ENCODE results near the gene HDC. TPM values are rescaled to one million over a fixed set of nuclear protein-coding genes. Genes with fewer than 3 reads are reported as not detected.

Gene HDC, protein sequence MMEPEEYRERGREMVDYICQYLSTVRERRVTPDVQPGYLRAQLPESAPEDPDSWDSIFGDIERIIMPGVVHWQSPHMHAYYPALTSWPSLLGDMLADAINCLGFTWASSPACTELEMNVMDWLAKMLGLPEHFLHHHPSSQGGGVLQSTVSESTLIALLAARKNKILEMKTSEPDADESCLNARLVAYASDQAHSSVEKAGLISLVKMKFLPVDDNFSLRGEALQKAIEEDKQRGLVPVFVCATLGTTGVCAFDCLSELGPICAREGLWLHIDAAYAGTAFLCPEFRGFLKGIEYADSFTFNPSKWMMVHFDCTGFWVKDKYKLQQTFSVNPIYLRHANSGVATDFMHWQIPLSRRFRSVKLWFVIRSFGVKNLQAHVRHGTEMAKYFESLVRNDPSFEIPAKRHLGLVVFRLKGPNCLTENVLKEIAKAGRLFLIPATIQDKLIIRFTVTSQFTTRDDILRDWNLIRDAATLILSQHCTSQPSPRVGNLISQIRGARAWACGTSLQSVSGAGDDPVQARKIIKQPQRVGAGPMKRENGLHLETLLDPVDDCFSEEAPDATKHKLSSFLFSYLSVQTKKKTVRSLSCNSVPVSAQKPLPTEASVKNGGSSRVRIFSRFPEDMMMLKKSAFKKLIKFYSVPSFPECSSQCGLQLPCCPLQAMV
- not detected in 2 replicates for total RNA-seq (2014; rRNA removed; shearing (Covaris generic))

DNA sequence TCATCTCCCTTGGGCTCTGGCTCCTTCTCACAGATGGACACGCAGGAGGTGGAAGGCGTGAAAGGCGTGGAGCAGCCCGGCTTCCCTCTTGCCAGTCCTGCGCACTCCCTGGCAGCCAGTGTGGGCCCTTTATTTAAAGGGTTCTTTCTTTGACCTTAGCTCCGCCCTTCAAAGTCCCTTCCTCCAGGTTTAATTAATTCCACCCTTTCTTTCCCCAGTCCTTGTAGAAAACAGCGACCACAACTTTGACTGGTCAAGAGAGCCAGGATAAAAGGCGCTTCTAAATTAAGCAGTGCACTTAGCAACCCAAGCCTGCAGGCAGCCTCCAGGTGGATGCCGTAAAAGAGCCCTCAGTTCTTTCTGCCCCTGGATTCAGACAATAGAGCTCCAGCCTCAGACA lies at the start of gene HDC:
HDC (minus strand) TSS at position 107 of the 400 bp plus-strand sequence; CDS start at position 4, 103 bp downstream.
- peak; percentile 11 for DNase-seq (ENCODE audit: low read depth)

DNA sequence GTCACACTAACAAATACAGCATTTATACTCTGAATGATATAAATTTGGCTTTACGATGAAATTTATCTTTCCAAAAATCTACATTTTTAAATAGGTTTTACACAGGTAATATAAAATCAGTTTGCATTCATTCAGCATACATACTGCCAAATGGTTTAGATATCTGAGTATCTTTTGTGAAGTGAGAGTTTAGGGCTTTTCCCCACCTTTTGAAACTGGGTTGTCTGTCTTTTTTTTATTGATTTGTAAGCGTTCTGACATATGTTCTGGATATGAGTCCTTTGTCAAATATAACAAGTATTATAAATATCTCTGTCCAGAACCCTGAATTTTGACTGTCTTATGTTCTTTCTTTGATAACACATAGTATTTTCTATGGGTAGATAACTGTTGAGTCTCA lies 47.1 kb upstream of the HDC start:
- no peak for DNase-seq (ENCODE audit: low read depth)

DNA sequence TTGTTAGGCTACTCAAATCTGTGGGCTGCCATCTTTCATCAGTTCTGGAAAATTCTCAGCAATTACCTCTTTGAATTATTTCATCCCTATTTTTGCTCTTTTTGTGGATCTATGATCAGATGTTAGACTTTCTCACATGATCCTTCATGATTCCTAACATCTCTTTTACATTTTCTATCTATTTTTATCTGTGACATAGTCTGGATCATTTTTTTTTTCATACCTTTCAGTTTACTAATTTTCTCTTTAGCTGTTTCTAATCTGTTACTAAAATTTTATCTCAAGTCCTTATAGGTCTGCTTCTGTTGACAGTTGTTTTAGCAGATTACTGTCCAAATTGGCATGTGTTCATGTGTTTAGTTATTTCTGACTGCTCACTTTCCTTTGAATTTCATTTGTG lies 42.3 kb upstream of the HDC start:
- no peak for DNase-seq (ENCODE audit: low read depth)

GRCh38 chr15:50304836-50305235 lies 39.3 kb upstream of the HDC start:
- no peak for DNase-seq (ENCODE audit: low read depth)

DNA sequence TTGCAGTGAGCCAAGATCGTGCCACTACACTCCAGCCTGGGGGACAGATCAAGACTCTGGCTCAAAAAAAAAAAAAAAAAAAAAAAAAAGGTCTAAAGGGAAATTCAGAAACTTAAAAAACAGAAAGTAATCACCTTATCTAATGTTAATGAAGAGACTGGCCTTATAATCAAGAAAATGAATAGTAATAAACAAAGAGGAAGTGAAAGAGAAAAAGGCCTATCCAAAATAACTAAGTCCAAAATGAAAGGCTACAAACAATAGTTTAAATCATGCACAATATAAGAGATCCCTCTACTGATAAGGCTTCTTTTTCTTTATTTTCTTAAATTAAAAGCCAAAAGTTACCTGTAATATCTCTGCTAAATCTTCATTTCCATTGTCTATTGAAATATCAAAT lies 37.1 kb upstream of the HDC start:
- no peak for DNase-seq (ENCODE audit: low read depth)

DNA sequence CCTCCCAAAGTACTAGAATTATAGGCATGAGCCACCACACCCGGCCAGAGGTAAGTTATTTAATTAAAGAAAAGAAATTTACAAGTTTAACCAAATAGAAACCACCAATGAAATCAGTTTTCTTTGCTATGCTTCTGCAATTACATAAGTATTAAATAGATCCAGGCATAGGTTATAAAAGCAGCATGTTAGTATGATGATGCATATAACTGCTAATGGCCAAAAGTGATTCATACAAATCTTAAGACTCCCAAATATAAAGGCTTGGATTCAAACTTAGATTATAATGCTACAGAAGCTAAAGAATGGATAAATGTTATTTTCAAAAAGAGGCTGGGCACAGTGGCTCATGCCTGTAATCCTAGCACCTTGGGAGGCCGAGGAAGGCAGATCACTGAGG lies 32.8 kb upstream of the HDC start:
- no peak for DNase-seq (ENCODE audit: low read depth)

GRCh38 chr15:50295966-50296365 lies 30.4 kb upstream of the HDC start:
- no peak for DNase-seq (ENCODE audit: low read depth)

GRCh38 chr15:50289749-50290148 lies 24.2 kb upstream of the HDC start:
- no peak for DNase-seq (ENCODE audit: low read depth)

DNA sequence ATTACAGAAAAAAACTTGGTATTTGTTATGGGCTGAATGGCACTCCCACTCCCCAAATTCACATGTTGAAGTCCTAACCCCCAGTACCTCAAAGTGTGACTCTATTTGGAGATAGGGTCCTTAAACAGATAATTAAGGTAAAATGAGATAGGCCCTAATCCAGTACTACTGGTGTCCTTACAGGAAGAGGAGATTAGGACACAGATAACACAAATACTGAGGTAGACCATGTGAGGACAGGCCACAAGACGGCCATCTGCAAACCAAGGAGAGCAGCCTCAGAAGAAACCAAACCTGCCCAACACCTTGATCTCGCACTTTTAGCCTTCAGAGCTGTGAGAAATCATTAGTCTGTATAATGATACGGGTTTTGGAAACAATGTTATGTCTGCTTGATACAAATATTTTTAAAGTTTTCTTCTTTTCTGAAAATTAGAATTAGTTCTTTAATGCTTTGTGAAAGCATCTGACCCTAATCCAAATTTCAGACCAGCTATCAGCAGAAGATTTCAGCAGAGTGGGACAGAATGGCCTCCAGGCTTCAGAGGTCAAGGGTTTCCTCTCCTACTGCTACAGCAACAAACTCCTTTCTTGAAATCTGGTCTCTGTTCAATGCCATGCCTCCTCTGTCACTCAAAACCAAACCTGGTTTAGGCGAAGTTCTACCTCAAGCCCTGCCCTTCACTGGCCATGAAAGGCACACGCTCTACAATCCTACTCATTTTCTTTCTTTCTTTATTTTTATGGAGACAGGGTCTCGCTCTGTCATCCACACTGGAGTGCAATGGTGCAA lies 22.0 kb upstream of the HDC start:
- DNase-seq (ENCODE audit: low read depth) = no peak

DNA sequence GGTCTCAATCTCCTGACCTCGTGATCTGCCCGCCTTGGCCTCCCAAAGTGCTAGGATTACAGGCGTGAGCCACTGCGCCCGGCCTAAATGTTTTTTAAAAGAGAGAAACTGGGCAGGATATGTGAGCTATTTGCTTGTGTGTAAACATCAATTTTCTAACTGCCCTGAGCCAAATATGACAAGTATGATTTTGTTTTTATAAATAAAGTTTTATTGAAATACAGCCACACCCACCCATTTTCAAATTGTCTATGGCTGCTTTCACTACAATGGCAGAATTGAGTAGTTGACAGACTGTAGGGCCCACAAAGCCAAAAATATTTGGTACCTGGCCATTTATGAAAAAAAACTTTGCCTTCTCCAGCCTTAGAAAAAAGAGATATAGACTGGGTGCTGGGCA lies 15.9 kb upstream of the HDC start:
- DNase-seq (ENCODE audit: low read depth) = no peak

DNA sequence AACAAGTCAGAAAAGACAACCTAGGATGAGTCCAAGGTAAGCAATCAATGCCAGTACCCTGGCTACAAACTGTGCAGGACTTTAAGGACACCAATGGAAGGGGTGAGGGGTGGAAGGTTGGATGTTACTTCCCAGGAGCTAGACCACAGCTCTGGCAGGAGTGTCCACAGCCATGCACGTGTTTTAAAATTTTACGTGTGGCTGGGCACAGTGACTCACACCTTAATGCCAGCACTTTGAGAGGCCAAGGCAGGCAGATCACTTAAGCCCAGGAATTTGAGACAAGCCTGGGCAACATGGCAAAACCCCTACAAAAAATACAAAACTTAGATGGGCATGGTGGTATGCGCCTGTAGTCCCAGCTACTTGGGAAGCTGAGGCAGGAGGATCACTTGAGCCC lies 14.7 kb upstream of the HDC start:
- DNase-seq (ENCODE audit: low read depth) = peak; percentile 73

DNA sequence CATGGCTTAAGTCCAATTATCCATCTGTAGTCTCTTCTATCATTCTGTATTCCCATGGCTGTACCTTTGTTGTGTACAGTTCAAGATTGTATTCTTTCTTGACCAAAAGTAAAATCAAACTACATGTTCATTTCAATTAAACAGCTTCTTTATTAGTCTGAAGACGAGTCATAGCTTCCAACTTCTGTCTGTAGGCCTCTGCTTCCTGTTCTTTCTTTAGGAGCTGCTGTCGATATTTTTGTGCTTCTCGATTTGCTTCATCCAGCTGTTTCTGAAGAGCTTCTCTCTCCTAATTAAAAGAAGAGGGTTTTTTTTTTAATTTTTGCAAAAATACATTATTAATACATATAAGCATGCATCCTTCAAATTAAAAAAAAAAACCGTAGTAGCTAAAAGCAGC lies 13.0 kb upstream of the HDC start:
- DNase-seq (ENCODE audit: low read depth) = peak; percentile 15

DNA sequence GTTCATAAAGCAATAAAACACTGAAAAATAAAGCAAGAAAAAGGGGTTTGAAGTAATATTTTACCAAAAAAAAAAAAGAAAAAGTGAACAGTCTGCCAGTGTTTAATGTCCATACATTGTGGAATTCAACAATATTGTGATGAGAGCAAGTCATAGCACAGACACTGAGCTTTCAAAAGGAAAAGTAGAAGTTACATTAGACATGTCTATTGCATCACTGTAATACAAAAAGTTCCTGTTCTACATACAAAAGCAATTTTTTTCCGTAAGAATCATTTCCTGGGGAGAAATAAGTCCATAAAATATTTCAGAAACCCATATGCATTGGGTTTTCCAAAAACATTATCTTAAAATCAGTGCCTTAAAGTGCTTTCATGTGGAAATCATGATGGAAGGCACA lies 11.8 kb upstream of the HDC start:
- no peak for DNase-seq (ENCODE audit: low read depth)

DNA sequence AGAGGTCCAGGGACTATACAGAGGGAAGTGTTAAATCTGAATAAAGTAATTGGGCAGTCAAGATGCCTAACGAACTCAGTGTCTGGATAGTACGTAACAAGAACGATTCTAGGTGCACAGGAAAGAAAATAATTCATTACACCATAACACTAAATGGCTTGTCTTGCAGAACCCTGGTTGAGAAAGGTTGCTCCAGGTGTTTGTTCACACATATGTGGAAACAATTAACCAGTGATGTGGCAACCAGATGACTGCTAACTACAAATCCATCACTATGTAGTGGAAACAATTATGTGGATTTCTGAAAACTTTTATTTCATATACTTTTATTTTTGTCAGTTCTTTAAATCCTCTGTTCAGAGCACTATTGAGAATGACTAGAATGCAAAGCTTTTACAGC lies 10.4 kb upstream of the HDC start:
- DNase-seq (ENCODE audit: low read depth) = no peak

DNA sequence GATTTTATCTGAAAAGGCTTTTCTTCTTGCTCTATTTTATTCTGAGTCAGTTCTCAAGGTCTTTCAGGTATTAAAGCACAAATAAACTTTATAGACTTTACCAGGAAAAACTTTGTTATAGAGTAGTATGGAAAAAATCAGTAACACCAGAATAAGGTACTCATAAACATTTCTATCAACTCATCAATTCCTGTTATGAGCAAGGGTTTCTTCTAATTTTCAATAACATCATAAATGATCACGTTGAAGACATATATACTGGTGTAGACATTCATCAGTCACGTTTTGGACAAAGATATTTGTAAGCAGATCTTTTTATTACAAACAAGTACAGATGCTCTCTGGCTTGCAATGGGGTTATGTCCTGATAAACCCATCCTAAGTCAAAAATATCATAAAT lies 9.6 kb upstream of the HDC start:
- no peak for DNase-seq (ENCODE audit: low read depth)

GRCh38 chr15:50267577-50267976 lies 2.1 kb upstream of the HDC start:
- no peak for DNase-seq (ENCODE audit: low read depth)

- no peak for DNase-seq (ENCODE audit: low read depth)
Observed at GRCh38 chr15:50262533-50262932, 3.0 kb downstream of the HDC start.

DNA sequence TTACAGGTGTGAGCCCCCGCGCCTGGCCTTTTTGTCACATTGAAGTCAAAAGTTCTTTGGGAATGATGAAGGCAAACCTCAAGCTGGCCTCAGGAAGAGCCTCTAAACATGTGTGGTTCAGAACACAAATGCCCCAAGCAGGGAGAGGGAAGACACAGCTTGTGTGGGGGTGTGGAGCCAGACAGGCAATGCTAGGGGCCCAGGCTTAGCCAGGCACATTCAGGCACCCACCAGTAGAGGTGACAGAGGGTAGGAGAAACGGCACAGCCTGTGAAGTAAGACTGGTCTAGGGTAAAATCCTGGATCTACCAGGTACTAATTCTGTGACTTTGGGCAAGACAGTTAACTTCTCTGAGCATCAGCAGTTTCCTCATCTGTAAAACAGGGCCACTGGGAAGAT lies 3.5 kb downstream of the HDC start:
- no peak for DNase-seq (ENCODE audit: low read depth)

GRCh38 chr15:50260969-50261496 lies 4.5 kb downstream of the HDC start:
- no peak for DNase-seq (ENCODE audit: low read depth)

- DNase-seq (ENCODE audit: low read depth) = no peak
Observed at GRCh38 chr15:50259276-50259675, 6.2 kb downstream of the HDC start.

- peak; percentile 55 for DNase-seq (ENCODE audit: low read depth)
Observed at GRCh38 chr15:50257924-50258323, 7.6 kb downstream of the HDC start.

- DNase-seq (ENCODE audit: low read depth) = no peak
Observed at GRCh38 chr15:50257332-50257731, 8.2 kb downstream of the HDC start.
